Keratinocyte (primary cell): ENCODE measurements around the gene THTPA. TPM values are rescaled to one million over a fixed set of nuclear protein-coding genes. Genes with fewer than 3 reads are reported as not detected.

ENCODE experiments used
- polyA plus RNA-seq, 5 experiments: library from polyadenylated mRNA; depleted of rRNA in 3 of 5; stranded (reverse) in 3 of 5; stranded (forward) in 1 of 5; unstranded in 1 of 5; fragments of >200 nt; gene quantifications; 1 replicate in 1 of 5; 2 replicates in 3 of 5; 3 replicates in 1 of 5; pipeline versions ENCODE4 v1.2.1 to v1.2.3, GENCODE V29; 2011 to 2012; ENCODE audit warnings: missing spikeins in 2 of 5, low read depth in 1 of 5, low replicate concordance in 1 of 5

Gene THTPA
- polyA plus RNA-seq, 1 donor (not counting 4 experiments of a cell fraction or from before 2014, with no cell fraction given): 3.2 TPM

Other genes starting within 250 kb of the THTPA start
- 24.0 to 45.7 TPM (median 33.9 TPM) in 3 replicates for gene BCL2L2, start 249.4 kb upstream of the THTPA start, polyA plus RNA-seq
- 168 to 185 TPM (median 173 TPM) in 3 replicates for gene PABPN1, start 234.8 kb upstream of the THTPA start, polyA plus RNA-seq
- gene SLC22A17, start 203.4 kb upstream of the THTPA start, polyA plus RNA-seq: 0.76 to 2.1 TPM (median 1.2 TPM) in 3 replicates
- 1.4 to 2.1 TPM (median 1.7 TPM) in 3 replicates for gene EFS, start 191.1 kb upstream of the THTPA start, polyA plus RNA-seq
- not detected in 3 replicates for gene IL25, start 183.5 kb upstream of the THTPA start, polyA plus RNA-seq
- gene CMTM5, start 179.2 kb upstream of the THTPA start, polyA plus RNA-seq: not detected in 3 replicates
- gene MYH6, start 148.0 kb upstream of the THTPA start, polyA plus RNA-seq: not detected in 3 replicates
- gene MYH7, start 120.6 kb upstream of the THTPA start, polyA plus RNA-seq: not detected in 3 replicates
- gene NGDN, start 86.6 kb upstream of the THTPA start, polyA plus RNA-seq: 42.3 to 58.7 TPM (median 50.6 TPM) in 3 replicates
- 0.08 to 0.22 TPM (median 0.18 TPM) in 3 replicates for gene ZFHX2, start 4.5 kb upstream of the THTPA start, polyA plus RNA-seq
- 119 to 230 TPM (median 128 TPM) in 3 replicates for gene AP1G2, start 11.5 kb downstream of the THTPA start, polyA plus RNA-seq
- 0.01 to 0.04 TPM (median 0.03 TPM) in 3 replicates for gene JPH4, start 22.5 kb downstream of the THTPA start, polyA plus RNA-seq
- 0.14 to 0.26 TPM (median 0.20 TPM) in 3 replicates for gene DHRS2, start 80.1 kb downstream of the THTPA start, polyA plus RNA-seq